ENCODE data around the gene EFNB3. TPM values are rescaled to one million over a fixed set of nuclear protein-coding genes. Genes with fewer than 3 reads are reported as not detected.
A peak's percentile ranks its signal among the peaks of the same experiment; 100 is the strongest.

The EFNB3 gene
- total RNA-seq, 2 experiments from 2014 or later = not detected

DNA sequence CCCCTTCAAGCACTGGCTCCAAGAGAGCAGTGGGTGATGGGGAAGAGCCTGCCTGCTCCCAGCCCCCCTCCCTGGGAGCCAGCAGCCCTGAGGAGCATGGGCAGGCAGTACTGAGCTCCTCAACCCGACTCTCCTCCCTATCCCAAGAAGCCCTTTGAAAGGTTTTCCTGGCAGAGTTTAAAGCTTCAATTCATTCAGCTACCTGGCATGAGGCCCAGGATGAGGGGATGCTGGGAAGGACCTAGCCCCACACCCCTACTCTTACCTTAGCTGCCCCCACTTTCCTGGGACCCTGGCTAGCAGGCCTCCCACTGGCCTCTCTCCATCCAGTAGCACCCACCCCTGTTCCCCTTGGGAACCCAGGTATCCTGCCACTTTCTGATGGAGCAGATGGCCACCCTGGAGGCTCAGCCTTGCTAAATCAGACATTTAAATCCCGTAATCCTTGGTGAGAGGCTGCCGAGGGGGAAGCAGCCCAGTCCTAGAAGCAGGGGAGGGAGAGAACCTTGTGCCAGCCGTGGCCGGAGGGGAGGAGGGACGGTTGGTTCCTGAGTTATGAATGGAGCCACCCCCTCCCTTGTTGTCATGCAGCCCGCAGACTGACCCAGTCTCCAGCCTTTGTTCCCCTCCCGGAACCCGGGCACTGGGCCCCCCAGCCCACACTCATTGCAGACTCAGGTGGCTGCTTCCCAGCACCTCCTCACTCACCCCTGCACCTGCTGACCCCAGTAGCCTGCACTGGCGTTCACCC lies 37.2 kb upstream of the EFNB3 start:
- H3K4me1 ChIP-seq (ENCODE audit: insufficient read depth, low read length) = no peaks in the 10 kb centered on the region
- H3K4me3 ChIP-seq (ENCODE audit: low read length) = no peak overlapping the region
- Mint-ChIP-seq H3K9me3 (no peaks in the 10 kb centered on the region), H3K4me3 (no peak overlapping the region), H3K27ac (no peak overlapping the region), H3K27me3 (no peaks in the 10 kb centered on the region), H3K4me1 (ENCODE audit: low read depth) (no peaks in the 10 kb centered on the region), H3K36me3 (ENCODE audit: low read depth) (peaks cover 54% of the 10 kb centered on the region)
- no peak overlapping the region for H3K27ac ChIP-seq (ENCODE audit: low read depth in 1 of 2, low read length in 2 of 2)
- DNase-seq = no peak
- intact Hi-C loops (cut with DNase I, micrococcal nuclease) = no loop called here
- CTCF ChIA-PET = interaction anchor here (0.6 kb wide), 1 partner anchor 438 kb away, joined by 5 read pairs; no protein-coding TSS in a partner anchor
- H3K36me3 ChIP-seq (ENCODE audit: insufficient read depth, low read length) = peaks cover 59% of the 10 kb centered on the region
- TF ChIP-seq, protein P1, sequence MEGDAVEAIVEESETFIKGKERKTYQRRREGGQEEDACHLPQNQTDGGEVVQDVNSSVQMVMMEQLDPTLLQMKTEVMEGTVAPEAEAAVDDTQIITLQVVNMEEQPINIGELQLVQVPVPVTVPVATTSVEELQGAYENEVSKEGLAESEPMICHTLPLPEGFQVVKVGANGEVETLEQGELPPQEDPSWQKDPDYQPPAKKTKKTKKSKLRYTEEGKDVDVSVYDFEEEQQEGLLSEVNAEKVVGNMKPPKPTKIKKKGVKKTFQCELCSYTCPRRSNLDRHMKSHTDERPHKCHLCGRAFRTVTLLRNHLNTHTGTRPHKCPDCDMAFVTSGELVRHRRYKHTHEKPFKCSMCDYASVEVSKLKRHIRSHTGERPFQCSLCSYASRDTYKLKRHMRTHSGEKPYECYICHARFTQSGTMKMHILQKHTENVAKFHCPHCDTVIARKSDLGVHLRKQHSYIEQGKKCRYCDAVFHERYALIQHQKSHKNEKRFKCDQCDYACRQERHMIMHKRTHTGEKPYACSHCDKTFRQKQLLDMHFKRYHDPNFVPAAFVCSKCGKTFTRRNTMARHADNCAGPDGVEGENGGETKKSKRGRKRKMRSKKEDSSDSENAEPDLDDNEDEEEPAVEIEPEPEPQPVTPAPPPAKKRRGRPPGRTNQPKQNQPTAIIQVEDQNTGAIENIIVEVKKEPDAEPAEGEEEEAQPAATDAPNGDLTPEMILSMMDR (IDR thresholded peaks at IDR 0.05) = no peak
- no peaks in the 10 kb centered on the region for H3K27me3 ChIP-seq (ENCODE audit: control insufficient read depth in 1 of 2, insufficient read depth in 2 of 2, low read length in 2 of 2)
- ATAC-seq (ENCODE audit: poor library complexity) = no peak
- POLR2A ChIA-PET = interaction anchor here (2.5 kb wide), 1 partner anchor 19 kb away, joined by 12 read pairs; the partner anchor contains the start of gene TP53
- peaks cover 0 to under 1% of the 10 kb centered on the region in 2 experiments for H3K9me3 ChIP-seq (ENCODE audit: control insufficient read depth in 1 of 2, insufficient read depth in 1 of 2, low read length in 2 of 2)

DNA sequence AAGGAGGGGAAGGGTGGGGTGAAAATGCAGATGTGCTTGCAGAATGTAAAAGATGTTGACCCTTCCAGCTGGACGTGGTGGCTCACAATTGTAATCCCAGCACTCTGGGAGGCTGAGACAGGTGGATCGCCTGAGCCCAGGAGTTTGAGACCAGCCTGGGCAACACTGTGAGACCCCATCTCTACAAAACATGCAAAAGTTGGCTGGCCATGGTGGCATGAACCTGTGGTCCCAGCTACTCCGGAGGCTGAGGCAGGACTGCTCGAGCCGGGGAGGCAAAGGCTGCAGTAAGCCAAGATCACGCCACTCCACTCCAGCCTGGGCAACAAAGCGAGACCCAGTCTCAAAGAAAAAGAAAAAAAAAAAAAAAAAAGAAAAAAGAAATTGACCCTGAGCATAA lies 36.5 kb upstream of the EFNB3 start:
- Mint-ChIP-seq H3K4me1 (ENCODE audit: low read depth) (no peaks in the 10 kb centered on the region), H3K4me3 (no peak overlapping the region), H3K27ac (no peak overlapping the region), H3K27me3 (no peaks in the 10 kb centered on the region), H3K9me3 (no peaks in the 10 kb centered on the region), H3K36me3 (ENCODE audit: low read depth) (peaks cover 60% of the 10 kb centered on the region)
- Histone ChIP-seq H3K27me3 (ENCODE audit: control insufficient read depth in 1 of 2, insufficient read depth in 2 of 2, low read length in 2 of 2) (no peaks in the 10 kb centered on the region), H3K9me3 (ENCODE audit: control insufficient read depth in 1 of 2, insufficient read depth in 1 of 2, low read length in 2 of 2) (peaks cover 2 to 7% of the 10 kb centered on the region in 2 experiments), H3K36me3 (ENCODE audit: insufficient read depth, low read length) (peaks cover 66% of the 10 kb centered on the region), H3K4me3 (ENCODE audit: low read length) (no peak overlapping the region), H3K27ac (ENCODE audit: low read depth in 1 of 2, low read length in 2 of 2) (no peak overlapping the region), H3K4me1 (ENCODE audit: insufficient read depth, low read length) (no peaks in the 10 kb centered on the region)
- ChIA-PET POLR2A (interaction anchor here (2.5 kb wide), 1 partner anchor 18 kb away, joined by 12 read pairs; the partner anchor contains the start of gene TP53), CTCF (interaction anchor here (0.6 kb wide), 1 partner anchor 438 kb away, joined by 5 read pairs; no protein-coding TSS in a partner anchor)
- no peak for DNase-seq
- no peak for ATAC-seq (ENCODE audit: poor library complexity)
- TF ChIP-seq, protein P1 (IDR thresholded peaks at IDR 0.05) = no peak
- intact Hi-C loops (cut with DNase I, micrococcal nuclease) = no loop called here

- DNase-seq = peak in 8 of 14 experiments; percentile 8 to 44 (median 19)
- Histone ChIP-seq H3K4me3 (ENCODE audit: low read length) (no peak overlapping the region), H3K9me3 (ENCODE audit: control insufficient read depth in 1 of 2, insufficient read depth in 1 of 2, low read length in 2 of 2) (peaks cover 12 to 13% of the 10 kb centered on the region in 2 experiments), H3K4me1 (ENCODE audit: insufficient read depth, low read length) (no peaks in the 10 kb centered on the region), H3K27ac (ENCODE audit: low read depth in 1 of 2, low read length in 2 of 2) (no peak overlapping the region), H3K27me3 (ENCODE audit: control insufficient read depth in 1 of 2, insufficient read depth in 2 of 2, low read length in 2 of 2) (no peaks in the 10 kb centered on the region), H3K36me3 (ENCODE audit: insufficient read depth, low read length) (peaks cover 72% of the 10 kb centered on the region)
- no peak for ATAC-seq (ENCODE audit: poor library complexity)
- Mint-ChIP-seq H3K36me3 (ENCODE audit: low read depth) (peaks cover 82% of the 10 kb centered on the region), H3K27me3 (no peaks in the 10 kb centered on the region), H3K4me3 (no peak overlapping the region), H3K9me3 (no peaks in the 10 kb centered on the region), H3K27ac (no peak overlapping the region), H3K4me1 (ENCODE audit: low read depth) (peaks cover 7% of the 10 kb centered on the region)
- intact Hi-C loops (cut with DNase I, micrococcal nuclease) = no loop called here
- ChIA-PET CTCF (interaction anchor here (2.0 kb wide), 1 partner anchor 13 kb away, joined by 4 read pairs; no protein-coding TSS in a partner anchor), POLR2A (interaction anchor here (1.5 to 6.5 kb wide), 3 partner anchors 13 to 32 kb away, joined by 3 to 47 read pairs (median 4); partner anchors contain the start of genes TP53 and WRAP53)
- TF ChIP-seq, protein P1 (IDR thresholded peaks at IDR 0.05) = peak; percentile 50
These were observed 31.8 kb upstream of the EFNB3 start for GRCh38 chr17:7673239-7673638.
